NT2/D1 (cell line): ENCODE results near the gene PMP22.

Source experiments
- DNase-seq: peaks from one replicate; pipeline ENCODE4 v3.0.0-alpha.2; 2011; ENCODE audit warnings: low read depth, low spot score
- H3K27me3 ChIP-seq: 2 replicates; pipeline ENCODE4 v1.6.0; 2011; ENCODE audit warnings: mild to moderate bottlenecking; ENCODE audit not compliant: insufficient read length, insufficient read depth
- H3K36me3 ChIP-seq: 2 replicates; pipeline ENCODE4 v1.6.1; 2011; ENCODE audit warnings: mild to moderate bottlenecking, low read length, mixed read lengths; ENCODE audit not compliant: insufficient read depth, insufficient read length
- H3K4me1 ChIP-seq: 2 replicates; pipeline ENCODE4 v1.5.1; 2011; ENCODE audit not compliant: insufficient read depth, insufficient read length
- H3K4me3 ChIP-seq: 2 replicates; pipeline ENCODE4 v1.5.1; 2011; ENCODE audit warnings: low read depth; ENCODE audit not compliant: insufficient read length
- H3K9ac ChIP-seq: 2 replicates; pipeline ENCODE4 v1.6.0; 2011; ENCODE audit warnings: low read depth; ENCODE audit not compliant: insufficient read length
- H3K9me3 ChIP-seq: 2 replicates; pipeline ENCODE4 v1.5.1; 2011; ENCODE audit warnings: mild to moderate bottlenecking, low read length; ENCODE audit not compliant: insufficient read depth
- SUZ12 ChIP-seq: IDR thresholded peaks from 2 replicates; pipeline ENCODE4 v1.6.1; 2011; ENCODE audit not compliant: insufficient read length, insufficient read depth; ENCODE audit errors: extremely low read depth
- YY1 ChIP-seq: IDR thresholded peaks from 2 replicates; pipeline ENCODE4 v1.6.1; 2011; ENCODE audit not compliant: insufficient read length, insufficient read depth
- ZNF274 ChIP-seq: IDR thresholded peaks from 2 replicates; pipeline ENCODE4 v1.6.1; 2011; ENCODE audit warnings: mild to moderate bottlenecking, low read depth, low read length

Gene PMP22

DNA sequence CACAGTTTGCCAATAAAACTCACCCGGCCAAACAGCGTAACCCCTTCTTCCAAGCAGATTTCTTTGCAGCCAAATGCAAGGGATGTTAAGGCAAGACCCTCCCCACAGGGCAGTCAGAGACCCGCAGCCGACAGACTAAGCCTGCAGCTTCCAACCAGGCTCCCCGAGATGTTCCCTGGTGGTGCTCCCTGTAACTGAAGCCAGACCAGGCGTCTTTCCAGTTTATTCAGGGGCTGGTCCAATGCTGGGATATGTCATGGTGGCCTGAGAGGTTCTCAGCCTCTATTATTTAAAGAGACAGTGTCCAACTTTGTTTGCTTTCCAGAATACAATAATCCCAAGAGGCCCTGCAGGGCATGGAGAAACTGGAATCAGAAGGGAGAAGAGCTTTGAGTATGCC lies at the start of gene PMP22:
TSS of gene PMP22 (minus strand) at position 196 of the 400 bp plus-strand sequence. CDS start 4,599 bp downstream, outside the sequence.
- TF ChIP-seq YY1 (no peak), ZNF274 (no peak), SUZ12 (no peak)
- Histone ChIP-seq H3K9ac (no peak within 1 kb of the TSS), H3K9me3 (no peaks in the 10 kb centered on the region), H3K27me3 (peaks cover 35% of the 10 kb centered on the region), H3K4me1 (no peaks in the 10 kb centered on the region), H3K36me3 (peaks cover 4% of the 10 kb centered on the region), H3K4me3 (no peak within 1 kb of the TSS)
- DNase-seq, result no peak

DNA sequence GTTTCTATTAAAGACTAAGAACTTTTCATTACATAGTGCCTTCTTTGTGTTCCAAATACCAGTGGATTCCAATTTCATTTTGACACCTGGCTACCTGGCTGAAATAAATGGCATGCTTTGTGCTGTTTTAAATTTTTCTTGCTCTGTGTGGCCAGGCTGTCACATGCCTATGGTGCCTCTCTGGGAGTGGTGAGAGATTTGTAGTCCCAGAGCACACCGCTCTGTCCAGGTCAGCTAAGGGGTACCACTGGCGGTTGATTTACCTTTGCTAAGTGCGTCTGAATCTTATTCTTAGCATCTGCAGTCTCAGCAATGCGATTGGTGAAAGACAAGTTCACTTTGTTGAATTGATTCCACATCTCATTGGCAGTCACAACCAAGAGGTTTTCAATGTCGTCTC lies 46.9 kb upstream of the PMP22 start:
- Histone ChIP-seq H3K4me3 (no peak overlapping the region), H3K27me3 (no peaks in the 10 kb centered on the region), H3K9ac (no peak overlapping the region)

DNA sequence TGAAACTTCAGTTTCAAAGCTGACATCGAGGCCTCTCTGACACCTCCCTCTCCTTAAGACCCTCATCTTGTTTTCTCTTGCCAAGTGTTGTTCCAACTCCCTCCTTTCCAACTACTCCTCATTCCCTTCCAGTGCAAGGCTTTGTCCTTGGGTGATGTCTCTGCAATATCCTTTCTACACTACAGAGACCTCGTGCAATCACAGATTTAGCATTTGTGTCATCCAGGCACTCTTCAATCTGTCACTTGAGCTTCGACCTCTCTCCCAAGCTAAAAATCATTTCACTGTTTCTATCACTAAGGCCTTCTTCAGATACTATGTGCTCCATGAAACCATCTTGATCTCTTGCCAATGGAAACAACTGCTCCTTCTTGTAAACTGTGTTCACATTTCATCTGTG lies 44.7 kb upstream of the PMP22 start:
- DNase-seq, result no peak
- no peaks in the 10 kb centered on the region for H3K4me1 ChIP-seq
- TF ChIP-seq YY1 (no peak), SUZ12 (no peak)

More for the DNA sequence above, 46.9 kb upstream of the PMP22 start:
- TF ChIP-seq YY1 (no peak), SUZ12 (no peak), ZNF274 (no peak)
- Histone ChIP-seq H3K4me1 (no peaks in the 10 kb centered on the region), H3K36me3 (no peaks in the 10 kb centered on the region), H3K9me3 (no peaks in the 10 kb centered on the region)
- no peak for DNase-seq

DNA sequence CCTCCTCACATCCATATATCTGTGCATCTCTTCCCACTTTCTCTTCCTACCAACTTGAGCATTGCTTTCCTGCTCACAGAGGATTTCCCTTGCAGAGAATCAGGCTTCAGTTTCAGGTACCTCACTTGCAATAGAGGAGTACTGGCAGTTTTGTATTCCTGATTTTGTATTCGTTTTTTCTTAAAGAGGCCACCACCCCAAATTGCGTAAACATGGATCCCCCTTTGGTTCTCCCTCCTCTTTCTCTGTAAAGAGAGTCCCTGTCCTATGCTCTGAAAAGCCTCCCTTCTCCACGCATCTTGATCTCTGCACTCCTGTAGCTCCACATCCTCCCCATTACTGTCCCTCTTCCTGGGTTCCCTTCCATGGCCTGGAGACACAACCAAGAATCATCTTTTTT lies 44.1 kb upstream of the PMP22 start:
- H3K9ac ChIP-seq, result no peak overlapping the region
- no peaks in the 10 kb centered on the region for H3K9me3 ChIP-seq
- H3K4me1 ChIP-seq, result no peaks in the 10 kb centered on the region
- no peak for DNase-seq
- H3K27me3 ChIP-seq, result no peaks in the 10 kb centered on the region
- H3K4me3 ChIP-seq, result no peak overlapping the region
- no peaks in the 10 kb centered on the region for H3K36me3 ChIP-seq
- TF ChIP-seq SUZ12 (no peak), YY1 (no peak)

More for the DNA sequence above, 44.7 kb upstream of the PMP22 start:
- H3K27me3 ChIP-seq, result no peaks in the 10 kb centered on the region
- no peaks in the 10 kb centered on the region for H3K36me3 ChIP-seq
- no peak overlapping the region for H3K4me3 ChIP-seq
- no peak overlapping the region for H3K9ac ChIP-seq
- no peaks in the 10 kb centered on the region for H3K9me3 ChIP-seq

DNA sequence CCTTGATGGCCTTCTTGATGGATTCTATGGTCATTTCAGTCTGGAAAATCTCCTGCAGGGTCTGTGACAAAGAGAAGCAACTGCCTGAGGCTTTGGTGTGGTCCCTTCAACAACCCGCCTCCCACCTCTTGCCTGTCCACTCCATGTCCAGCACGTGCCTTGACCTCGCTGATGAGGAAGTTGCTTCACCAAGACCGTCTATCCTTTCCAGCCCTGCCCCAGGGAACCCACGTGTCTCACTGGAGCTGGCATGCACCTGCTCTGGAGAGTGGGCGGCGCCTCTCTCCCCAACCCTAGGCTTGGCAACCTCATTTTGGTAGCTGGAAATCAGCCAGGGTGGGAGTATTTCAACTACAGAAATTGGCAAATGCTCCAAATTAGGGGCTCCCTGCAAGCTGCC lies 43.6 kb upstream of the PMP22 start:
- Histone ChIP-seq H3K4me3 (no peak overlapping the region), H3K9ac (no peak overlapping the region), H3K9me3 (no peaks in the 10 kb centered on the region), H3K4me1 (no peaks in the 10 kb centered on the region), H3K36me3 (no peaks in the 10 kb centered on the region), H3K27me3 (no peaks in the 10 kb centered on the region)
- TF ChIP-seq ZNF274, result no peak
- TF ChIP-seq YY1, result no peak
- no peak for TF ChIP-seq SUZ12
- no peak for DNase-seq

DNA sequence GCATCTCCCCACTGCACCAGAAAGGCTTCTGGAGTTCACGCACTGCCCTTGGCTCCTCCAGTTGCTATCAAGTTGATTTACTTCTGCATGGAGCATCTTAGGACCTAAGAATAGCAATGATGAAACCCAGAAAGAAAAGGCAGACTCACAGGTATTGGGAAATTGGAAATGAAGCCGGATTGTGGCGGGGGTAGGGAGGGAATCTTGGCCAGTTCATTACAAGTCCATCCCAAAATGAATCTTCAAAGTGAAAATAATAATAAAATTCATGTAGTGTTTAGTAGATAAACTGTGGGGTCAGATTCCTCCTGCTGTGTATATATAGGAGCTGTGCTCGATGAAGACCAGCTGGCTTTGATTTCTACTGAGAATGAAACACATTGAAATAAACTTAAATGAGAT lies 42.6 kb upstream of the PMP22 start:
- no peaks in the 10 kb centered on the region for H3K27me3 ChIP-seq
- no peaks in the 10 kb centered on the region for H3K4me1 ChIP-seq
- no peaks in the 10 kb centered on the region for H3K36me3 ChIP-seq
- no peak overlapping the region for H3K4me3 ChIP-seq
- H3K9me3 ChIP-seq, result no peaks in the 10 kb centered on the region
- DNase-seq, result no peak
- H3K9ac ChIP-seq, result no peak overlapping the region
- no peak for TF ChIP-seq SUZ12

DNA sequence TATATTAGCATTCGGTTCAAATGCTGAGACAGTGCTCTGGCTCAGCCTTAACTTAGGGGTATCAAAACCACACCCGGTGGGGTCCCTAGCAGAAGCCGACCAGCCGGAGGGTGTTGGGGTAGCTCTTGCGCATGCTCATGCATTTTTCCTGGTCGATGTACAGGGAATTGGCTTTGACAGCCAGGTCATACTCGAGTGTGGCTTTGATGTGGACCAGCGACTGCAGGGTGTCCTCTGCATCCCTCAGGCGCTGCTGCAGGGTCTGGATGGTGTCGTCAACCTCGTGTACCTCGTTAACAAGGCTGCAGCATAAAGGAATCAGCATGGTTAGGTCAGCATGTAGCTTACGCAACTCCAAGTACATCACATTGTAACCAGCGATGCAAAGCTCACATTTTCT lies 38.7 kb upstream of the PMP22 start:
- DNase-seq, result no peak
- Histone ChIP-seq H3K27me3 (no peaks in the 10 kb centered on the region), H3K4me1 (no peaks in the 10 kb centered on the region)

DNA sequence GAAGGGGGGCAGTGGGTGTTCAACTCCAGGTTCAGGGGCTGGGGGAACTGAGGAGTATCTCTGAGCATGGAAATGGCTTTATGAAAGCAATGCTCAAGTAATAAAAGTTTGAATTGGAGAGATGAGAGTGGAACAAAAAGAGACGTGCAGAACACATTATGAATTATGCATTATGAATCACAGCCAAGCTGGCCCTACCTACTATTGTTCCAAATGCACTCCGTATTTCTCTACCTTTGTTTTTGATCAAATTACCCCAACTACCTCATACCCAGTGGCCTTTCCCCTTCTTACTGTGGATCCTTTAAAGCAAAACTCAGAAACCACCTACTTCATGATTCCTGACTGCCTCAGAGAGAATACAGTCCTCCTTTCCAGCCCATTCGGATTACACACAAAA lies 38.1 kb upstream of the PMP22 start:
- no peaks in the 10 kb centered on the region for H3K27me3 ChIP-seq
- no peak for TF ChIP-seq YY1
- no peak for TF ChIP-seq ZNF274
- no peak for TF ChIP-seq SUZ12
- H3K4me1 ChIP-seq, result no peaks in the 10 kb centered on the region

More for the DNA sequence above, 38.7 kb upstream of the PMP22 start:
- Histone ChIP-seq H3K9me3 (no peaks in the 10 kb centered on the region), H3K36me3 (no peaks in the 10 kb centered on the region), H3K9ac (no peak overlapping the region), H3K4me3 (no peak overlapping the region)
- TF ChIP-seq SUZ12 (no peak), ZNF274 (no peak), YY1 (no peak)

More for the DNA sequence above, 38.1 kb upstream of the PMP22 start:
- no peak overlapping the region for H3K4me3 ChIP-seq
- H3K36me3 ChIP-seq, result no peaks in the 10 kb centered on the region
- no peaks in the 10 kb centered on the region for H3K9me3 ChIP-seq
- no peak for DNase-seq
- H3K9ac ChIP-seq, result no peak overlapping the region
